ENCODE measurements around the gene EML4. TPM values are rescaled to one million over a fixed set of nuclear protein-coding genes. Genes with fewer than 3 reads are reported as not detected.

EML4 gene
- polyA plus RNA-seq, 1 of the 3 experiments (the other 2 are of a cell fraction) = 35.0 TPM

DNA sequence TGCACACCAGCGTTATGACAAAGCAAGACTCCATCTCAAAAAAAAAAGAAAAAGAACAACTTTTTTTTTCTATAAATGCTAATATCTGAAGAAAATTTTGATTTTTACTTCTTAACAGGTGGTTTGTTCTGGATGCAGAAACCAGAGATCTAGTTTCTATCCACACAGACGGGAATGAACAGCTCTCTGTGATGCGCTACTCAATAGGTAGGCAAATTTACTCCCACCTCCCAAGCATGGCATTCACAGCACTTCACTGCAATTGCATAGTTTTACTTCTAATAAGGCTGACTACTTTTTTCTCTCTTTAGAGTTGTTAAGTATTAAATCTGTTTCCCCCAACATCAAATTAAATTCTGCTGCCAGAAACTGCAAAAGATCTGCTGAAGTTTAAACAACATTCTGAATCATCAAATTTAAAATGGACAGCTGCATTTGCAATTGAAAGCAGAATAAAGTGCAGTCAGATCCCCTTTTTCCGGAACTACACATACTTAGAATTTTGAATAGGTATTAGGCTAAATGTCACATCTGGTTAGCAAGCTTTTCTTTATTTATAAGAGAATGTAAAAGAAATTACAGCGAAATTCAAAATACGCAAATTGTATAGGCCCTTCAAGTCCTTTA, 146.8 kb downstream of the EML4 start (continued):
- TF ChIP-seq MAX (IDR thresholded peaks at IDR 0.05; ENCODE audit: low read depth) = no peak
- TF ChIP-seq FOSL2 (IDR thresholded peaks at IDR 0.05; ENCODE audit: borderline replicate concordance, low read depth) = no peak
- TF ChIP-seq TCF12 (IDR thresholded peaks at IDR 0.05) = no peak

DNA sequence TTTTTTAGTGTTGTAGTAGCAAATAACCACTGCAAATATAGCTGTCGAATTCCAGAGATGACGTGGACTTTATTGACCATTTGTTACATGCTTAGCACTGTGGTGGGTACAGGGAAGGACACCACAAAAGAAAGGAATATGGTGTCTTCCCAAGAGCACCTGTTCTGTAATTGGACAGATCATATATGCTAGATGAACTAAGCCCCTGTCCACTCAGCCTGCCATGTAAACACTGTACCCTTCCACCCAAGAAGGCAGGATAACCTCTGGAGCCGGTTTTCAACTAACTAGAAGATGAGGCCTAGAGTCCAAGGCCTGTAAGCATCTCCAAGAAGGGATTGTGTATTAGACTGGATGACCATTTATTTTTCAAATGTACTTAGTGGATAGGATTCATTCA, 147.8 kb downstream of the EML4 start:
- WGBS (ENCODE audit: low lambda C conversion rate) = 82% methylated on average over 3 of the region's 3 CpGs
- CTCF ChIA-PET = interaction anchor here (0.9 to 2.3 kb wide), 6 partner anchors 11 to 229 kb away, joined by 3 to 10 read pairs (median 3); no protein-coding TSS in a partner anchor
- no peaks in the 10 kb centered on the region for H4K20me1 ChIP-seq (ENCODE audit: insufficient read depth)

More for the DNA sequence above, 147.8 kb downstream of the EML4 start:
- Histone ChIP-seq H2AFZ (ENCODE audit: low read depth) (no peak overlapping the region), H3K9me2 (no peaks in the 10 kb centered on the region), H3K27ac (ENCODE audit: low read depth in 2 of 2, low read length in 1 of 2) (no peak overlapping the region), H3K36me3 (replicated peaks in 1 of 2; ENCODE audit: control insufficient read depth in 1 of 2, insufficient read depth in 2 of 2, low read length in 1 of 2) (peaks cover 55 to 60% of the 10 kb centered on the region in 2 experiments), H3K4me1 (ENCODE audit: control insufficient read depth in 1 of 2, insufficient read depth in 2 of 2, low read depth in 1 of 2, low read length in 1 of 2) (peaks cover 0 to 27% of the 10 kb centered on the region in 2 experiments; a peak in 1 of 4 replicates), H3K27me3 (ENCODE audit: insufficient read depth) (no peaks in the 10 kb centered on the region), H3K4me3 (ENCODE audit: low read depth in 2 of 2, low read length in 1 of 2) (no peak overlapping the region), H3F3A (replicated peaks; ENCODE audit: insufficient read depth) (peaks cover 24% of the 10 kb centered on the region), H3K79me2 (ENCODE audit: insufficient read depth) (no peaks in the 10 kb centered on the region), H3K9me3 (no peaks in the 10 kb centered on the region), H3K9ac (no peak overlapping the region), H3K4me2 (no peak overlapping the region)
- POLR2A ChIA-PET = no interaction called here
- no peak for TF ChIP-seq MEF2A (IDR thresholded peaks at IDR 0.05; ENCODE audit: borderline replicate concordance, low read depth)
- no peak for TF ChIP-seq IRF3 (IDR thresholded peaks at IDR 0.05; ENCODE audit: low read depth, low read length)
- no peak for TF ChIP-seq GABPA (IDR thresholded peaks at IDR 0.05; ENCODE audit: low read depth)
- TF ChIP-seq ZBTB33 (IDR thresholded peaks at IDR 0.05; ENCODE audit: borderline replicate concordance, low read depth) = no peak
- TF ChIP-seq CHD2 (IDR thresholded peaks at IDR 0.05; ENCODE audit: low read length, partially characterized antibody) = no peak
- TF ChIP-seq FOXM1 (IDR thresholded peaks at IDR 0.05; ENCODE audit: low read depth) = no peak
- TF ChIP-seq TCF12 (IDR thresholded peaks at IDR 0.05) = no peak
- no peak for DNase-seq

All from SK-N-SH (cell line).